GM21528 (cell line): ENCODE measurements around the gene WNT5A.

ENCODE experiments used
- ATAC-seq: cut with Tn5 transposase; IDR thresholded peaks from one replicate; pipeline ENCODE4 v1.9.1; 2021; ENCODE audit warnings: mild to moderate bottlenecking, moderate library complexity; ENCODE audit not compliant: unreplicated experiment, low FRiP score

WNT5A gene

DNA sequence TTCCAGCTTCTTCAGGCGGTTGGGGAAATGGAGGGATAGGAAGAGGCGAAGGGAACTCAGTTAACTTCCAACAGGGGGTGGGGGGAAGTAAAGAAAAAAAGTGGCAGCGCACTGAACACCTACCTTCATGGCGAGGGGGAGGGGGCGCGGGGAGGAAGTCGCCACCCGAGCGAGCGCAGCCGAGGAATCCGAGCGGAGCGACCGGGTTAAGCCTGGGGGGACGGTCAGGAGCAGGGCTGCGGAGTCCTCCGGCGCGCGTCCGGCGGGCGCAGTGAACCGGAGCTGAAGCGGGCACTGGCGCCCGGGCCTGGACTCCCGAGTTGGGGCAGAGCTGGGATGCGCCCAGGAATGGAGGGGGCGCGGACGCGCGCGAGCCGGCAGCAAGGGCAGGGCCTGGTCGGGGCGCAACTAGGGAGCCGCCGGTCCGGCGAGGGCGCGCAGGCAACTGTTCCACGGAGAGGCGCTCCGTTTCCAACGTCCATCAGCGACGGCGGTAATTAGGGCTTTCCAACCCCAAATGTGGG, at the start of gene WNT5A:
Gene WNT5A, minus strand, starts transcription at position 450 of the 524 bp plus-strand sequence. Its CDS starts 321 bp downstream, at position 129.
- no peak for ATAC-seq

DNA sequence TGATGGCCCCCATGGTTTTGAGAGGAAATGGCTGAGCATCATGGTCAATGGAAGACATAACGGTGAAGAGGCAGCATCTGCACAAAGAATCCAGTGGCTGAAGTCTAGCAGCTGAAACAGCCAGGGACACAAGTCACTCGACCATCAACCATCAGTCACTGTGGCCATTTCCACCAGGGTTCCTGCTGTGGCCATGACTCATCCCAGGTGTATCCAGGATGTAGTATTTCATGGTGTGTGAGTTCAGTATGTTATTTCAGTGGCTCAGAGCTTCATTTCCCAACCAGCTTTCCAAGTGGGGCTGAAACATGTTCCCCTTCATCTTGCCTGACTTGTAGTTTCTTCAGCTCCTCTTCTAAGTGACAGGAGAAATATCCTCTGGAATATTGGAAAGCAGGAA, 47.8 kb upstream of the WNT5A start:
- no peak for ATAC-seq

DNA sequence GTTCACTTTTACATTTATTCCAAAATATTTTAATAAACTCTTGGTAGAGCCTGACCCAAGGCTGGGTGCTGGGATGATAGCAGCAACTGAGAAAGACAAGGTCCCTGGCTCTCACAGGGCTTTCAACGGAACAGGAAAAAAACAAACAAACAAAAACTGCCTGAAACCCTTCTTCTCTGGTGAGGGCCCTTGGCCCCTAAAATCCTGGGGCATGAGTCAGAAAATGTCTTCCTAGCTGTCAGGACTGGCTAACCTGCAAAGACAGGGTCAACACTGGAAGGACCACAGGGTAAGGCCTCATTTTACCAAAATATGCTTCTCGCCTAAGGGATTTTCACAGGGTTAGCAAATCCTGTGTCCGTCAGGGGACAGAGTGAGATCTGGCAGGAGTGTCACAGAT, 45.7 kb upstream of the WNT5A start:
- ATAC-seq, result no peak

DNA sequence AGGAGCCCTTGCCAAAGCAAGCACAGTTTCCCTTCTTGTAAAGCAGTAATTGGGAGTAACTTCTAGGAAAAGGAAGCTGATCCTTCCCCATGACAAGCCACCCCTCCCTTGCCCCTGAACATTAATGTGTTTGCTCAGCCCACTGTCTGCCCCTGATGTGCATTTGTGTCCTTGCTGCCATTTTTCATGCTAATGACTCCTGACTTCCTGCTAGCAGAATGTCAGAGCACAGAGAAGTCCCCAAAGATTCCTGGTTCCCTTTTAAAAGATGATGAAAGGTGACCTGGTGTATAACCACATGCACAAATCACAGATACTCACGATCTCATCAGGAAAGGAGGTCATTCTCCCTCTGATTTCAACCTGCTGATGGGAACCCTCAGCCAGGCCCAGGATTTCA, 44.2 kb upstream of the WNT5A start:
- no peak for ATAC-seq

DNA sequence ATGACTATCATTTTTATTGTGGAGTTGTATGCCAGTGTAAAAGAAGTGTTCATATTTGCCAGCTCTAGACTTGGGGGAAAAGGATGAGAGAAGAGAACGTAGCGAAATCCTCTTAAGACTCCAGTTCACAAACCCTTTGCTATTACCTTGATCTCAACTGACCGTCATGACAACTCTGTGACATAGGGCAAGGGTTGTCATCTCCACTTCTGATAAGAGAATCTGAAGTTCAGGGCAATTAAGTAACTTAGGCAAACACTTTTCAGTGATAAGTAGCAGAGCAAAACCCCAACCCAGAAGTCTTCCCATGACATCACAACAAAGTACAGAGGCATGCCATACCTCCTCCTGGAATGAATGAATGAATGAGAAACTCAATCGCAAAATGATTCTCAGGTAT, 40.3 kb upstream of the WNT5A start:
- ATAC-seq, result no peak

DNA sequence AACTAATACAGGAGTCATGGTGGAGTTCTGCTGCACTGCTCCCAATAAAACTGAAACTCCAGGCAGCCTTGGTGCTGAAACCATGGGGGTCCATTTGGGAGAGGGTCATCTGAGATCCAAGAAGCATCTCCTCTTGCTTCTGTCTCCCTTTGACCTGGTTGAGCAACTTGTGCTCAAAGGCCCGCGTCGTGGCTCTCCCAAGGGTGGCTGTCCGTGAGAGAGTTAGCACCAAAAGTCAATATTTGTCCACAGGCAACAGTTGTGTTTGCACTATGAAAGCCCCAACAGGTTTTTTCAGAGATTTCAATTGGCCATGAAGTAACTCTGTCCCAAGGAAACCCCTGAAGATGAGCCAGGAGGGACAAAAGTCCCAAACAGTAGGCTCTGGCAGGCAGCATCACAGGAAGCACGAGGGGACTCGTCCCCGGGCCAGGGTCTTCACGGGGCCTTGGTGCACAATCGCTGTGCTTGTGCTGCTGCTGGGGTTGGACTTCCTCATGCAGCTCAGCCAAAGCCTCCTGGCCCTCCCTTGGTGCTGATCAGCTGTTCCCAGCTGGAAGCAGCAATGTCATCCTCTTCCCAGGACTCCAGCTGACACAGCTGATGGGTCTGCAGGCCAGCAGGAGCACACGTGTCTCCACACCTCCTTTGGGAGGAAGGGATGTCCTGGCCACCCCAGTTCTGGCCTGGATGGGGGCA, 39.4 kb upstream of the WNT5A start:
- no peak for ATAC-seq

DNA sequence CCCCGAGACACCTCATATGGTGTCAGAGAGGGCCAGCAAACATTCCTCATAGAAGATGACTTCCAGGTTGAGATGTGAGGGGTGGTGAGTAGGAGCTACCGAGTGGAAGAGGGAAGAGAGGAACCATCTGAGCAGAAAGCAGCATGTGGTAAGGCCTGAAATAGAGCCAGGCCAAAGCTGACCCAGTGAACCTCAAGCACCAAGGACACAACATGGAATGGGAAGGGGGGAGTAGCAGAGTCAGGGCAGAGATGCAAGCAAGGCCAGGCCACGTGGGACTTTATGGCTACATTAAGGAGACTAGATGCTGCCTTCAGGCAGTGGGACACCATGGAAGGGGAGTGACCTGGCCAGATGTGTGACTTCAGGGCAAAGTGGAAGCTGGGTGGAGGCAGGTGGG, 38.3 kb upstream of the WNT5A start:
- ATAC-seq, result no peak

DNA sequence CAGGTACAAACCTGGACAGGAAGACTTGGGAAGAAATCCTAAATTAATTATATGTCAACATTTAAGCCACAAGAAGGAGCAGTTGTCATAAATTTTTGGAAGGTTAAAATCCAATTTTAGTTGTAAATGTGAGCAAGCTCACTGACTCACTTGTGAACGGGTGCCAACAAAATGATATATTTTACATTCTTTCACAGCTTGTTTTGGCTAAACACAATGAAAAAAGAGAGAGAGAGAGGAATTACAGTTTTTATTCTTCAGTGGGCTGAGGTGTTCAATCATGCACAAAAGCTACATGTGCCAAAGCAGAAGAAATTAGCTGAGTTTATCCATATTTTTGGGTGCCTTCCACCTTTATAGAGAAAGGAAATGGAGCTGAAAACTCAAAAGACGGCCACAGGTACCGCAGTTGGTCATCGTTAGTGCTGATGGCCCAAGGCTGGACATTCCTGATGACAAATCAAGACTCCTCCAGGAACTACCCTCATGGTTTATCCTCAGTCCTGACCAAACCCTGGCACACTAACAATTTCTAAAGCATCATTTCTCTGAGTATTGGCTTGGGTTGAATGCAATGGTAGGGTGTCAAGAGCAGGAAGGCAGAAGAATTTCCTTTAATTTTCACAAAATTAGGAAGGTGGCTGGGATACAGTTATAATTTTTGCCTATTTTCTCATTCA, 37.6 kb upstream of the WNT5A start:
- ATAC-seq, result no peak

DNA sequence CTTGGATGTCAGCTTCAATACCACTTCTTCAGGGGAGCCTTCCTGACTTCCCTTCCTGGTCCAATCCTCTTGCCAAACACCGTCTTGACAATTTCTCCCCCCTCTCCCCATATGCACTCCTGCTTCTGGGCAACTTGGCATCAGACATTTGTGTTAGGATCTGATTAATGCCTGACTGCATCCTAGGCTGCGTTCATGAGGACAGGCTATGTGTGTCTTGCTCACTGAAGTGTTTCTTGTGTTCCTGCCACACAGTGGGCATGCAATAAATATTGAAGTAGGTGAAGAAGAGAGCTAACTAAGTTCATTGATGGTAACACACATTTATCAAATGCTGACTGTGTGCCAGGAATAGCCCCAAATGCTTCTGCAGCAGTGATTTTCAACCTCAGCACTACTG, 36.4 kb upstream of the WNT5A start:
- no peak for ATAC-seq

DNA sequence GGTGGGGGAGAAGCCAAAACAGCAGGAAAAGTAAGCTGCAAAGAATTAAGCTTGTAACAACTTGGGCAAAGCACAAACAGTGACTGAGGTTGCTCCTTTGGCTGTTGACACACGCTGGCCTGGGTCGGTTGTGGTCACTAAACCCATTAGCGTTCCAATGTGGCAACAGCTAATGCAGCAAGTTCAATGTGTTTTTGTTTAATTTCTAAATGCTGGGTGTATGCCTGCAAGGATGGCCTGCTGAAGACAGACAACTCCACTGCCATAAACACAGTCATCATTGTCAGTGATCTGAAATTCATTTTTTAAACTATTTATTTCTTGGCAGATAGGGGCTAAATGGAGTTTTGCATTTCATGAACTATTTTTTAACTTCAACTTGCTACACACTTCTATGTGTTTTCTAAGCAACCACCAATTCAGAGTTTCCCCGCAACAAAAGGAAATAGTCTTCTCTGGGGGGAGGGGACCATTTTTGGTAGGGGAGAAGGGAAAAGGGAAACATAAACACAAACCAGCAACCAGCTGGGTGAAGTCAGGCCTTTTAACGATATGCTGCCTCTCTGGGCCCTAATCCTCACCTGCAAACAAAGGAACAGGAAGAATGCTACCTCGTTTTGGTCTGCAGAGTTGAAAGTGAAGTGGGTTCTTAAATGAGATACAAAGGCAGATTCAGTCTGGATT, 34.8 kb upstream of the WNT5A start:
- ATAC-seq, result no peak

DNA sequence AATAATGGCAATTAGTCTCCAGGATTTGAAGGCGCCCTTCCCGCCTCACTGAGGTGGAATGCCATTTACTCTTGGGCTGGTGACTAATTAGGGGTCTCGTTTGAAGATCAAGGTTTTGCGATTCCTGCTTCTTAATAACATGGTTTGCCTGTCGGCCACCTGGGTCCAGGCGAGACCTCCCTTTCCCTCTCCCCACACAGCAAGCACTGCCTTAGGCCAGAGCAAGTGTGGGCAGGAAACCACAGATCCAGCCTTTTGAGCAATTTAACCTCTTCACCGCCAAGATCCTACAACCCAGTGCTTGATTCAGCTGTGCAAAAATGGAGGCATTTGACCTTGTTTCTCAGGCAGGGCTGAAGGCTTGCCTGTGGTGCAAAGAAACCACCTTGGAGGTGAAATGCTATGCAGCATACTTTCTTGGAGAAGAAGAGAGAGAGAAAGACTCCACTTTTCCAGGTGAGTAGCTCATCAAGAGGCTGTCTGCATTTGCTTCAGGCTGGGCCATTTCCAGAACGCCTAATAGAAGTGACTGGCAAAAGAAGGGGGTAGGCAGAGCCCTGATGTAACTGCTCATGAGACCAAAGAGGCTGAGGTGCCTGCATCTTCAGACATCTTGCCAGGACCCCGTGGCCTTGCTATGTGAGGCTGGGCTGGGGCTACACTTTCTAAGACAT, 34.1 kb upstream of the WNT5A start:
- ATAC-seq, result no peak

DNA sequence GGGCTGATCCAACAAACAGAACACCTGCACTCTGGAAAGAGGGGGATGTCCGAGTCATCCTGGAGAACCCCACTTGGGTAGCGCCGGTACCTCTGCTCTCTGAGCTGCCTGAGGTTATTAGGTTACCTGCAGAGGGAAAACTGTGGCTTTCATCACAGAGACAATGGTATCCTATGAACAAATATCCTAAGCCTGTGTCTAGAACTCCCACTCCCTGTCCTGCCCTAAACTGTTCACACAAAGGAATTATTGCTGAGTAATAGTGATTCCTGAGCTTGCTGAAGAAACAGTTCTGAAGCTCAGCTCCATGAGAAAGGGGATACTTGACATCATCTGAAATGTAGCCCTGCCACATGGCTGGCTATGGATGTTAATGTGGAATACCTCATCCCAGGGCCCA, 31.9 kb upstream of the WNT5A start:
- no peak for ATAC-seq

DNA sequence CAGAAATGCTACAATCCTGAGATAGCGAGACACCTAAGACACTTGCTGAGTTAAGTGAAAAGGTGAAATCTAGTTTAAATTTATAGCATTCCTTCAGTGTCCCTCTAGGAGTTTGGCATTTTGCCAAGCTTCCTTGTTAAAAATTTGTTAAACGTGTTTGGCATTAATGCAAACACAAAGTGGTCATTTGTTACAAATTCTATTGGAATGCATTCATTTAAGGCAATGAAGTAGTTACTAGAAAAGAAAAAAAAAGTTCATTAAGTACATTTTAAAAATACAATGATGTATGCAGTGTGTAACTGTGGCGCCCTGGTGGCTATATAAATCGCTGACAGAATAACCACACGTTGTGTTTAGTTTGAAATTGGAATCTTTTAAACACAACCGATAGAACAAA, 31.3 kb upstream of the WNT5A start:
- no peak for ATAC-seq

DNA sequence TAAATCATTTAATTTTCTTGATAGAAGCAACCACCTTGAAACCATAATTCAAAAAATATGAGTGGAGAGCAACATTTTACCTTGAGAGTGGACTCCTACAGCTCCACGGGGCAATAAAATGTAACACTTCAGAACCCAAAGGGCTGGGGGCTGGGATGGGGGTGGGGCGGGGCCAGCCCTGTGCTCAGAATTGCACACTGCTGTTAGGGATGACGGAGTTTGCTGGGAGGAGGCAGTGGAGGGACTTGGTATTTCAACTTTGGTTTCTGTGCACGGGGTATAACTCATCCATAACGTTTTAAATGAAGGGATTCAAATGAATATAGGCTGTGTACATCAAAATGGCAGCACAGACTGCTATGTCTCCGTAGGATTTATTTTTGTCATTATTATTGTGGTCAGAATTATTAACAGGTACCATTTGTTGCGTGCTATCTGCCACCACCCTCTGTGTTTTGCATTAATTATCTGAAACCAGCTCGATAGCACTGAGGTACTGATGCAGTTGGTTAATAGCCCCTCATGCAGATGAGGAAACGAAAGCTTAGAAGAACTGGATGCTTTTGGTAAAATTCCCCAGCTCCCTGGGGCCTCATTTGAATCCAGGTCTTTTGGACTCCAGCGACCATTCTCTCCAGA, 29.4 kb upstream of the WNT5A start:
- ATAC-seq, result no peak

DNA sequence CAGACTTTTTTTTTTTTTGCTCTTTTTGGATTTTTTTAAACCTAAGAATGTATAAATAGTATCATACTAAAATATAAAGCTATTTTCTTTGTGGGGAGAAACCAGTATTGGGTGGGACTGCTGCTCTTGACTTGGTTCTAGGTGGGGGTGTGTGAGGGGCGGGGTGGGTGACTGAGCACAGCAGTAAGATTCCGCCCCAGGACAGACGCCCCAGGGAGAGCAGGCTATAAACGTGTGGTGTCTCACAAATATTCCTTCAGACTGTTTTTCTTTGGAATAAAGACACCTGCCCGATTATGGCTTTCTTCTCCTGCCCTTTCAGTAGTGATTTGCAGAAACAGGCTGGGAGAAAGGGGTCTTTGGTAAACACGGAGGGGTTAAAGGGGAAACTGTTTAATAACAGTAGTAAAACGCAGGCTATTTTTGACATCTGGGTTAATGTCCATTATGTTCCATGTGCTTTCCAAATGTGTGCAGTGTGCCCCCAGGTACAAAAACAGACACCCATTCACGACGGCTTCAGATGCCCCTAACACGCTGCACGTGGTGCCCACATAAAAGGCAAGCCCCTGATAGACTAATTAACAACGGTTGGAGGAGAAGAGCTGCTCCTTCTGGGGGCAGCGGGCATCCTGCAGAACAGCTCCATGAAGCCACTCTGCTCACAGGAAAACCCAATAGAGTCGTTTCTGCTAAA, 28.6 kb upstream of the WNT5A start:
- ATAC-seq, result no peak

DNA sequence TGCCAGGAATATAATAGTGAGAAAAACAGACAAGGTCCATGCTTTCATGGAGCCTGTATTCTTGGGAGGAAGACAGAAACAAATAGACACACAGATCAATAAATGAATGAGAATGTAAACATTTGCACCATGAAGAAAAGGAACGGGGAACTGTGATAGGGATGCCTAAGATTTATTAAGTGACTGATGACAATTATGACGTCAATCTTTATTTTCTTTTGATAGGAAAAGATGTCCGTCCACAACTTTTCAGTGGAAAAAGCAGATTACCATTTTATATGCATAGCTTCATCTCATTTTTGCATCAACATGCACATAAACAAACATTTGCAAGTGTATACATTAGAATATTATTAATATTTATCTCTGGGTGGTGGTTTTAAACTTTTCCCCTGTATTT, 27.9 kb upstream of the WNT5A start:
- no peak for ATAC-seq

DNA sequence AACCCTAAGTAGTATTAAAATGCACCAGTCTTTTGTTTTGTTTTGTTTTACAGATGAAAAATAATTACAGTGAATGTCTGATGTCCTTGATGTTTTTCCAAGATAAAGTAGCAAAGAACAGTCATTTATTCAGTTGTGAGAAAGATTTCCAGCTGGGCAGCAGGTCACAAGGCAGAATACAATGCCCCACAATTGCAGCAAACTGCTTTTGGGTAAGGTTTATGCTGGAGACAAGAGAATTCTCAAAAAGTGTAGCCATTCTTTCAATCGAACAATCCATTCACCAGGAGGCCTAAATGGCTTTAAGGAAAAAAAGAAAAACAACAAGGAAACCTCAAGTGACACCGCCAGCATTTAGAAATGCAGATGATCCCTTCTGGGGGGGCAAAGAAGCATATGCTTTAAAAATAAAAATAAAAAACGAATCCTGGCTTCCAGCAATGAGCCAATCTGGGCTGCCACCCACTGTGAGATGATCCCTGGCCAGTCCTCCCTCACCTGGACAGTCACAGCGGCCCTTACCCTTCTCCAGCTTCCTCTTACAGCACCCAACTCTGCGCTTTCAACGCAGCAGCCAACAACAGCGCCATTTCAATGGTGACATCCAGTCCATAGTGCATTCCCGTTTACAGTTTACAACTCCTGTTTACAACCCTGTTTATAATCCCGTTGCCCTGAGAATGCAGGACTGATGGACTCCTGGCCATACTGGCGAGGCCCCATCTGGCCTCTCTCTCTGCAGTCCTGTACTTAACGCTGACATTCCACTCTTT, 25.7 kb upstream of the WNT5A start:
- no peak for ATAC-seq

DNA sequence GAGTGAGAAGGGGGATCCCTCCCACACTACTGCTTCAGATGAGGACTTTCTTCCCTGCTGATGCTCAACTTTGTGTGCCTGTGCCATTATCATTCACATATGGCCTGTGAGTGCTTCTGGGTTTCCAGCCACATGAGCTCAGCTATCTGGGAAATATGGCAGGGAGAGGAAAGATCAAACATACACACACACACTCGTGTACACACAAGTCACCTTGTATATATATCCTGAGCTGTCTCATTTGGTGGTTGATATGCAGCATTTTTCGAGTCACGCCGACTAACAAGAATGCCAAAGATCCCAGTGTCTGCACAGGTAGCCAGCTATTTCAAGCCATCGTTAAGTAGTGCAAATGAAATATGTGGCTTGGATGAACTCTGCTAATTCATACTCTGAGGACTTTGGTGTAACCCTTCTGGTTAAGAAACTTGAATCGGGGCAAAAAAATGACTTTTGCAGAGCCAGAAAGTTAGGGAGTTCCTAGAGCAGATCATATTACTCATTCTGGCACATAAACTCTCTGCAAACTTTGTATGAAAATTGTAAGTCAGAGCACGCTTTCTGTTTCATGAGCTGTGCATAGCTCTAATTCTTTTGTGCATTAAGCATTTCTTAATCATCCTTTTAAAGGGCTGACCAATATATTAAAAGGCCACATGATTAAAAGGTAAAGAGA, 24.9 kb upstream of the WNT5A start:
- no peak for ATAC-seq

DNA sequence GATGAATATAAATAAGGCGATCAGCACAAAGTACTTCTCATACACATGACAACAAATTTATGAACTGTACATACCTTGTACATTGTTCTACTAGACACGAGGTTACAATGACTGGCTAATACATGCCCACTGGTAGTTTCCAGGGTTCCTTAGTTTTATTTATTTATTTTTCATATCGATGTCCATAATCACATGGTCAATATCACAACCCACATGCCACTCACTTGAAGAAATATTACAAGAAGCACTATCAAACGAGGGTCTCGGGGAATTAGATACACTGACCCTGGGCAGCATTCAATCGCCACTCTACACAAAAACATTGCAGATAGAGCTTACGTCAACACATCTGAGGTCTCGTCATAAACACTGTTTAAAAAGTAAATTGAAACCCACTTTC, 21.2 kb upstream of the WNT5A start:
- no peak for ATAC-seq
